ENCODE results near the gene NRCAM. TPM values are rescaled to one million over a fixed set of nuclear protein-coding genes. Genes with fewer than 3 reads are reported as not detected.

Gene NRCAM
- total and polyA plus RNA-seq, 2 of the 13 experiments (the other 11 are each of a cell fraction or from before 2014, with no cell fraction given): 0.31 to 0.33 TPM

- no peaks in the 10 kb centered on the region for H3K36me3 ChIP-seq (replicated peaks in 1 of 2; ENCODE audit: control insufficient read depth in 1 of 2, insufficient read depth in 2 of 2, low read length in 2 of 2)
- no peak overlapping the region for H3K27ac ChIP-seq (ENCODE audit: extremely low read length, insufficient read depth, low read length)
- no TSS peak for BruUV-seq (replicated peaks)
- DNase-seq (ENCODE audit: low spot score): no peak
- 21% methylated on average over 5 of the region's 5 CpGs for WGBS (ENCODE audit: low lambda C conversion rate)
- no peaks in the 10 kb centered on the region for H3K79me2 ChIP-seq (ENCODE audit: insufficient read depth, low read length)
- H3K4me3 ChIP-seq (replicated peaks in 1 of 3; ENCODE audit: insufficient read depth in 1 of 3, low read depth in 2 of 3, low read length in 3 of 3): no peak overlapping the region
- intact Hi-C loops (cut with micrococcal nuclease; ENCODE audit: unreplicated experiment) (no loop called here), in situ Hi-C loops (cut with HindIII; ENCODE audit: extremely low pct_ligation_motif_present, low pct_unique_long_range_greater_than_20kb) (no loop called here)
- POLR2A ChIA-PET: no interaction called here
- no peak for ATAC-seq
- FAIRE-seq: no peak
- CTCF ChIA-PET (ENCODE audit: low intra/inter-chr PET ratio, low total read pairs): no interaction called here
- no peaks in the 10 kb centered on the region for H3K9me3 ChIP-seq (ENCODE audit: low read length)
- H2AFZ ChIP-seq (ENCODE audit: low read length): no peak overlapping the region
- no peaks in the 10 kb centered on the region for H4K20me1 ChIP-seq (ENCODE audit: insufficient read depth, low read length)
- H3K4me2 ChIP-seq (ENCODE audit: low read depth, low read length): no peak overlapping the region
- no peak overlapping the region for H3K9ac ChIP-seq (ENCODE audit: insufficient read depth, low read depth, low read length)
- TF ChIP-seq NFYC (CRISPR knock-in tag; IDR thresholded peaks at IDR 0.05): no peak
- TF ChIP-seq, protein P1, sequence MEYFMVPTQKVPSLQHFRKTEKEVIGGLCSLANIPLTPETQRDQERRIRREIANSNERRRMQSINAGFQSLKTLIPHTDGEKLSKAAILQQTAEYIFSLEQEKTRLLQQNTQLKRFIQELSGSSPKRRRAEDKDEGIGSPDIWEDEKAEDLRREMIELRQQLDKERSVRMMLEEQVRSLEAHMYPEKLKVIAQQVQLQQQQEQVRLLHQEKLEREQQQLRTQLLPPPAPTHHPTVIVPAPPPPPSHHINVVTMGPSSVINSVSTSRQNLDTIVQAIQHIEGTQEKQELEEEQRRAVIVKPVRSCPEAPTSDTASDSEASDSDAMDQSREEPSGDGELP (IDR thresholded peaks at IDR 0.05; ENCODE audit: borderline replicate concordance, low read depth): no peak
- TF ChIP-seq CREB1 (IDR thresholded peaks at IDR 0.05): peak; percentile 80
- no peak for TF ChIP-seq CREB1 (CRISPR knock-in tag; IDR thresholded peaks at IDR 0.05)
- no peak for TF ChIP-seq SNAI1 (CRISPR knock-in tag; IDR thresholded peaks at IDR 0.05; ENCODE audit: borderline replicate concordance)
- no peak for TF ChIP-seq CENPX (CRISPR knock-in tag; IDR thresholded peaks at IDR 0.05)
- H3K27me3 ChIP-seq (ENCODE audit: control insufficient read depth in 1 of 2, insufficient read depth in 2 of 2, low read length in 2 of 2): no peaks in the 10 kb centered on the region
- no peaks in the 10 kb centered on the region for H3K4me1 ChIP-seq (ENCODE audit: insufficient read depth, low read length)
Observed at GRCh38 chr7:108423089-108423989, 32.9 kb downstream of the NRCAM start.

GRCh38 chr7:108421720-108422331, 34.4 kb downstream of the NRCAM start:
- no peak overlapping the region for H3K4me3 ChIP-seq (replicated peaks in 1 of 3; ENCODE audit: insufficient read depth in 1 of 3, low read depth in 2 of 3, low read length in 3 of 3)
- DNase-seq (ENCODE audit: low spot score) (no peak), ATAC-seq (no peak), FAIRE-seq (no peak)
- no peaks in the 10 kb centered on the region for H3K79me2 ChIP-seq (ENCODE audit: insufficient read depth, low read length)
- TF ChIP-seq FOXM1 (CRISPR knock-in tag; IDR thresholded peaks at IDR 0.05) (no peak), ZNF607 (CRISPR knock-in tag; IDR thresholded peaks at IDR 0.05; ENCODE audit: borderline replicate concordance) (no peak), ZNF430 (CRISPR knock-in tag; IDR thresholded peaks at IDR 0.05) (no peak), FOSL2 (CRISPR knock-in tag; IDR thresholded peaks at IDR 0.05) (no peak), ZNF644 (CRISPR knock-in tag; IDR thresholded peaks at IDR 0.05; ENCODE audit: low read depth) (no peak), SCMH1 (CRISPR knock-in tag; IDR thresholded peaks at IDR 0.05; ENCODE audit: borderline replicate concordance) (no peak), NR1H2 (CRISPR knock-in tag; IDR thresholded peaks at IDR 0.05; ENCODE audit: borderline replicate concordance, low read depth) (no peak)
- in situ Hi-C loops (cut with HindIII; ENCODE audit: extremely low pct_ligation_motif_present, low pct_unique_long_range_greater_than_20kb): no loop called here
- H3K4me2 ChIP-seq (ENCODE audit: low read depth, low read length): no peak overlapping the region
- H4K20me1 ChIP-seq (ENCODE audit: insufficient read depth, low read length): no peaks in the 10 kb centered on the region
- H3K27me3 ChIP-seq (ENCODE audit: control insufficient read depth in 1 of 2, insufficient read depth in 2 of 2, low read length in 2 of 2): no peaks in the 10 kb centered on the region
- 0% methylated on average over 3 of the region's 3 CpGs for WGBS (ENCODE audit: low lambda C conversion rate)
- H3K9ac ChIP-seq (ENCODE audit: insufficient read depth, low read depth, low read length): no peak overlapping the region
- CTCF ChIA-PET (ENCODE audit: low intra/inter-chr PET ratio, low total read pairs): no interaction called here
- H3K27ac ChIP-seq (ENCODE audit: extremely low read length, insufficient read depth, low read length): no peak overlapping the region
- H3K4me1 ChIP-seq (ENCODE audit: insufficient read depth, low read length): no peaks in the 10 kb centered on the region
- no TSS peak for BruUV-seq (replicated peaks)
- no peaks in the 10 kb centered on the region for H3K9me3 ChIP-seq (ENCODE audit: low read length)
- no peak overlapping the region for H2AFZ ChIP-seq (ENCODE audit: low read length)
- intact Hi-C loops (cut with micrococcal nuclease; ENCODE audit: unreplicated experiment): no loop called here
- H3K36me3 ChIP-seq (replicated peaks in 1 of 2; ENCODE audit: control insufficient read depth in 1 of 2, insufficient read depth in 2 of 2, low read length in 2 of 2): no peaks in the 10 kb centered on the region
- POLR2A ChIA-PET: no interaction called here

Data from HepG2 (cell line).